HG02763 (cell line): ENCODE measurements around the gene COQ3.
"Not testable (repeated sequence)": the region's sequence is repeated elsewhere in the genome, so short reads cannot be mapped to it uniquely, and the experiment has no call there.

Source experiments
- ATAC-seq: cut with Tn5 transposase; IDR thresholded peaks from one replicate; pipeline ENCODE4 v1.9.1; 2021; ENCODE audit warnings: mild to moderate bottlenecking, moderate library complexity; ENCODE audit not compliant: unreplicated experiment

The COQ3 gene

DNA sequence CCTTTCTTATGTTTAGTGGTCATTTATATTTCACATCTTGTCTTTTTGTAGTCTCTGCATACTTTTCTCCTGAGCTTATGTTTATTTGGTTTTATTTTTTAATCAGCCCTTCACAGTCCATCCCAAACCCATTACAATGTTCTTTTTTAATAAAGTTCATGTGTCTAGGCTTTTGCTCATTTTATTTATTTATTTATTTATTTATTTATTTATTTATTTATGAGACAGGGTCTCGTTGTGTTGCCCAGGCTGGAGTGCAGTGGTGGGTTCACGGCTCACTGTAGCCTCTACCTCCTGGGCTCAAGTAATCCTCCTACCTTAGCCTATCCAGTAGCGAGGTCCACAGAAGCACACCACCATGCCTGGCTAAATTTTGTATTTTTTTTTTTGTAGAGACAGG lies 3.1 kb downstream of the COQ3 start:
- no peak for ATAC-seq

DNA sequence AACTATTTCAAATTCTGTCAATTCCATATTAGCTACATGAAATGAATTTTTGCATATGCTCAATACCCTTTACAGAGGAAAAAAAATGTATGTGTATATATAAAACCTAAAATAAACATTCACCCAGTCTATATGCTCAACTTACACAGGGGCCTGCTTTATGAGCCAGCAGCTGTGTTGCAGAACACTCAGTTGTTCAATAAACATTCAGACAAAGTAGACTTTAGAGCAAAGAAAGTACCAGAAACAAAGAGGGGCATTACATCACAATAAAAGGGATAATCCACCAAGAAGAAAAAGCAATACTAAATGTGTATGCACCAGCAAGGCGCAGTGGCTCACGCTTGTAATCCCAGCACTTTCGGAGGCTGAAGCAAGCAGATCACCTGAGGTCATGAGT lies 9.5 kb downstream of the COQ3 start:
- no peak for ATAC-seq

DNA sequence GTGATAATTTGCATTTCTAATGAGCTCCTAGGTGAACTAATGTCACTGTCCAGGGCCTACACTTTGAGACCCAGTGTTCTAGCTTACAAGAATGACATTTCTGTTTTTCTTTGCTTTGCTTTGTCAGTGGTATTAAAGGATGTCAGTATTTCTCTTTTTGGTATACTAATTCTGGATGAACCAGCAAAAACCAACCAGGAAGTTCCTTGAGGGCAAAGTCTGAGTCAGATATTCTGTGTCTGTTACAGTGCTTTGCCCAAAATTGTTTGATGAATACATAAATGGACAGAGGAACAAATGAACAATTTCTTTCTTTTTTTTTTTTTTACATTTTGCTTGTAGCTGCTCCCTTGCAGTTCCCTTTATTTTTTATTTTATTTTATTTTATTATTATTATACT lies 15.4 kb downstream of the COQ3 start:
- ATAC-seq, result no peak

DNA sequence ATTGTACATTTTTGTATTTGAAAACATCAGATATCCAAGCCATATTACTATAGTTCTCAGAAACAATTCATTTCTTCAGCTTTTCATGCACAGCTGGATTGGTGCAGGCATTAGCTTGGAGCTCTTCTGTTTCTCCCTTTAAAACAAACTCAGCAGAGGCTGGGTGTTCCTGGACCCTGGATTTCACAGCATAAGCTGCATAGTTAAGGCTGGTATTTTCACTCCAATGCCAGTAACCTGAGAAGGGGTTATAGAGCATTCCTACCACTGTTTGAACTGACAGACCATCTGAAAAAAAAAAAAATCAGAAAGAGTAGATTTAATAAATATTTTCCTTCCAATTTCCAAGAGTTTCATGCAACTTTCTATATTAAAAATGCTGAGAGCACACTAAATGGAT lies 24.5 kb downstream of the COQ3 start:
- no peak for ATAC-seq

DNA sequence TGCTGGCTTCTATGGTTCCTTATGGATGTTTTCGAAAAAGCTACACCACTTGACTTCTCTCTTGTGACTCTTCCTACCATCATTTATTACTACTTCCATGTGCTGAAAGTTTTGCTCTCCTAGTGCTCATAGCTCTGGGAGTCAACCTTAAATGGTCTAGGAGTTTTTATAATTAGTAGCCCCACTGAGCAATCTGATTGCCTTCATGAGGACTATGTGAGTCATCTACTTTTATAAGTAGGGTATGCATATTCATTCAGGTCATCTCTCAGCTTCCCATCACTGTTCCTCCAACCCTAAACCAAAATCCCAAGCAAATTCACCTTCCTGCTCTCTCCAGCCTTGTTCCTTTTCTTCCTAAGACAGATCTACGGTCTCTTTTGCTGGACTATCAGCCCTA lies 27.1 kb downstream of the COQ3 start:
- no peak for ATAC-seq

DNA sequence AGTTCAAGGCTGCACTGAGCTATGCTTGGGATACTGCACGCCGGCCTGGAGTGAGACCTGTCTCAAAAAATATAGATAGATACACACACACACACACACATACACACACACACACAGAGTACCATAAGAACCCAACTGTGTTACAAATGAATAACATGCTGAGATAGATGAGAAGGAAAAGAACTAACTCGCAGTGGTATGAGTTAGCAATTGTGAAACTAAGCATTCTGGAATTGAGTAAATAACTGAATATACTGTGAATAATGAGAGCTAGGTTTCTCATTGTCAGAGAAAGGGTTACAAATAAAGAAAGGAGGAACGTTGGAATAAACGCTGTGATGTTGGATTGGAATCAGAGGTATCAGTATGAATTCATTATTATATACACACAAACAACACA lies 30.0 kb downstream of the COQ3 start:
- peak; percentile 75 for ATAC-seq

DNA sequence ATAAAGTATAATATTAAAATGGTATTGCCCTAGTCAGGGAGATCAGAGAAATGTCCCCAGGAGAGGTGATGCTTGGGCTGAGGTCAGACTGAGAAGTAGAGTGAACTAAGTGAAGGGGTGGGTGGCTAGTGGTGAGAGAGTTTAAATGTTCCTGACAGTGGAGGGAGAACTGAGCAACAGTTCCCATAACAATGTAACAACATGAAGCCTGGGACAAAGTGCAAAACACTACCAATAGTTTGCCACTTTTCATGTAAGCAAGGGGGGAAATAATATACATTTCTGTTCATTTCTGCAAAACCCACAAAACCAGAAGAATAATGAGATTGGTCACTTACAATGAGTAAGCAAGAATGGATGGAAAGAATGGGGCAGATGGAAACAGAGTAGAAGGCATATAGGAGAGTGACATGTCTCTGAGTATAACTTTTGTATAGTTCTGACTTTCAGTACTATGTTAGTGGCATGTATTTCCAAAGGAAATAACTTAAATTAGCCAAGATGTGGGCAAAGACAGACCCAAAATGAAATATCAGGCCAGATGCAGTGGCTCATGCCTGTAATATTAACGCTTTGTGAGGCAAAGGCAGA lies 31.2 kb downstream of the COQ3 start:
- ATAC-seq, result no peak

DNA sequence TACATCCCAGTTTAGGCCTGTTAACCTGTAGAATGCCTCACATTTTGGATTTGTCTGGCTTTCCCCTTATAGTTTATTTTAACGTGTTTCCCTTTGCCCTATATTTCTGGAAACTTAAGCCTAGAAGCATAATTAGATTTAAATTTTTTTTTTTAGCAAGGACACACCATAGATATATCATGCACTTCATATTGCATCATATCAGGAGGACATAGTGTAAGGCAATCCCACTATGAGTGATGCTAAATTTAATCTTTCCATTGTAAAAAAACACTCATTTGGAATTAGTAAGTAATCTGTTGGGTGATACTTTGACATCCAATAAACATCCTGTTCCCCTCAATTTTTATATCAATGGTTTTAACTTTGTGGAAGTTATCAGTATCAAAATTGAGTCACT lies 34.2 kb downstream of the COQ3 start:
- no peak for ATAC-seq

DNA sequence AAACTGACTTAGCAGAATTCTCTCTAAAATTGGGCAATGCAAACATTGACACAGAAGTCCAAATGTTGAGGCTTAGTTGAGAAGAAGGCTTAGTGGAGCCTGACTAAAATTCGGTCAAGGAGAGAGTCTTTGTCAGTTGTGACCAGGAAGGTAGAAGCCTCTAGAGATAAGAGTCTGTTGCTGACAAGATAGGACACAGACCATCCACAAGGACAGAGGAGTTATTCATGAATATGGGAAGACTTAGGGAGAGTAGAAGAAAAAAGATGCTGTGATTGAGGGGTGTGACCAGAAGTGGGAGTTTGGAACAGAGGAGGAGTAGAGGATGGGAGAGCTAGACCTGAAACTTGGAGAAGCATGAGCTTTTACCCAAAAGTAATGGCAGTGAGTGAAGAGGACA lies 37.4 kb downstream of the COQ3 start:
- no peak for ATAC-seq

DNA sequence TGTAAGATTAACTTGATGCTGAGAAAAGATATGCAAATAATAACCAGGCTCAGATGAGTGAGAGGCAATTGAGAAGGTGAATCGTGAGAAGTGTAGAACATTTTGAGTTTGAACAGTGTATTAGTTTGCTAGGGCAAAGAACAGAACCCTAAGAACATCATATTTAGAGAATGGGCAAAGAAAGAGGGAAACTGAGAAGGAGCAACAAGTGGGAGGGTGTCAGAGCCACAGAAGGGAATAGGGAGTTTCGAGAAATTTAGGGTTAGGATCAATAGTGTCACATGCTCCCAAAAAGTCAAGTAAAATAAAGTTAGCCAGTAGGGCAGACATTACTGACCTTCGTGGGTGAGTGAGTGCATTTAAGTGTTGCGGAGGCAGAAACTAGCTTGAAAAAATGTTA lies 39.0 kb downstream of the COQ3 start:
- ATAC-seq, result no peak

DNA sequence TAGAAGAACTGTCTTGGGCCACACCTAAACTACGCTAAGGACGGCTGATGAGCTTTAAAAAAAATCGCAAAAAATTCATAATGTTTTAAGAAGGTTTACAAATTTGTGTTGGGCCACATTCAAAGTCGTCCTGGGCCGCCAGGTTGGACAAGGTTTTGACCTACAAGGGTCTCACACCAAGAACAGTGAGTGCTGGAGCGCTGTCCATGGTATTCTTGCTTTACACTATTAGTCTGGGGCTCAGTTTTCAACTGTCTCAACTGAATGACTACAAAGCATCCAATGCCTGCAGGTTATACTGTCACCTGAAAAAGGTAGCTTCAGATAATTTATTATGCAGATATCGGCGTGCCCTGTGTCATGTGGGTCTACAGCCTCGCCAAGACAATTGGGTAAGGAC lies 40.9 kb downstream of the COQ3 start:
- no peak for ATAC-seq

DNA sequence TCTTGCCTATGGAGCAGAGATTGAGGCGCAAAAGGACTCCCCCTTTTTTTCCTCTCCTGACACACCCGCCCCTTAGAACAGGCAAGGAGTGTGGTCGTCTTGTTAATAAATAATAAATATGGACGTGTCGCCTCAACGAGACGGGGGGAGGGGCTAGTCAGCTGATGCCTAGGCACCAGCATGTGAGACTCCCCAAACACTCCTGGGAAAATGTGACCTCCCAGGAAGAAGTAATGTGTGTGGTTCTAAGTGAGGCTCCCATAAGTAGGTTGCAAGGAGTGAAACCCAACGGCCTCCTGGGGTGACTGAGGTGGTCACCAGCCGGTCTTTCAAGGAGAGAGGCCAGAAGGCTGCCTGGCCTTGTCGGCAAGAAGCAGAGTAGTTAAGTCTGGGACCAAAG lies 43.4 kb downstream of the COQ3 start:
- ATAC-seq, result no peak

DNA sequence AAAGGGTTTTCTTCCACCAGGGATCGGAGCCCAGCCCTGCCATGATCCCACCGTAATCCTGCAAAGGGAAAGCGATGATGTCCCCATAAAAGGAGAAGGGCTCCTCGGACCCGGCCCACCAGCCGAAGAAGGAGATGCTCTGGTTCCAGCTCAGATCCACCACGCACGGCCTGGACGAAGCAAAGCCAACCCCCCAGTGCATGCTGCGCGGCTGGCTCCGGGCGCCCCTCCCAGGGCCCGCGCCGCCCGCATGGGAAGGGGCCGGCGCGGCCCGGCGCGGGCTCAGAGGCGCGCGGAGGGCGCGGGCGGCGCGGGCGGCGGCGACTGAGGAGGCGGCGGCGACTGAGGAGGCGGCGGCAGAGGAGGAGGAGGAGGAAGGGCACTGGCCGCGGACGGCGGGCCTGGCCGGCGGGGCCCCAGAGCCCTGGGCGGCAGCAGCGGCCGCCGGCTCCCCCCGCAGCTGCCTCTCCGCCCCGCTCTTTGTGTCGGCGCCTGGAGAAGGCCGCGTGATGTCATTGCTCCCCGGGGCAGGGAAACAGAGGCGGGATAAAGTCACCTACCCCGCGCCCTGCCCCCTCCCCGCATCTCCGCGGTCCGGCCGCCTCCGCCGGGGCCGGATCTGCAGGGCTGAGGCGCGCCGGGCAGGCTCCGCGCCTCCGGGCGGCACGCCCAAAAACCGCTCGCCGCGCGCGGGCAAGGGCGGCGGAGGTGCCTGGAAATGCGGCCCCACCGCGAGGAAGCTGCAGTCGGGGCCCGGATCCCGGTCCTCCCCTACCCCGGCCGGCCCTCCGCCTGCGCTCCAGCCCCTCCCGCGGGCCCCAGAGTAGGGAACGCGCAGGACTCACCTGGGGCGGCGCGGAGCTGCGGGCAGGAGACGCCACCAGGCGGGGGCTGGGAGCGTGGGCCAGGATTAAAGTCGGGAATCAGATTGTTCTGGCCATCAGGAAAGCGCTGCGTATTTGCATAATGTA lies 44.5 kb downstream of the COQ3 start, which contains the start of gene FAXC:
Gene FAXC, minus strand, starts transcription at position 504 of the 971 bp plus-strand sequence. Its CDS starts 302 bp downstream, at position 202.
- no peak for ATAC-seq

DNA sequence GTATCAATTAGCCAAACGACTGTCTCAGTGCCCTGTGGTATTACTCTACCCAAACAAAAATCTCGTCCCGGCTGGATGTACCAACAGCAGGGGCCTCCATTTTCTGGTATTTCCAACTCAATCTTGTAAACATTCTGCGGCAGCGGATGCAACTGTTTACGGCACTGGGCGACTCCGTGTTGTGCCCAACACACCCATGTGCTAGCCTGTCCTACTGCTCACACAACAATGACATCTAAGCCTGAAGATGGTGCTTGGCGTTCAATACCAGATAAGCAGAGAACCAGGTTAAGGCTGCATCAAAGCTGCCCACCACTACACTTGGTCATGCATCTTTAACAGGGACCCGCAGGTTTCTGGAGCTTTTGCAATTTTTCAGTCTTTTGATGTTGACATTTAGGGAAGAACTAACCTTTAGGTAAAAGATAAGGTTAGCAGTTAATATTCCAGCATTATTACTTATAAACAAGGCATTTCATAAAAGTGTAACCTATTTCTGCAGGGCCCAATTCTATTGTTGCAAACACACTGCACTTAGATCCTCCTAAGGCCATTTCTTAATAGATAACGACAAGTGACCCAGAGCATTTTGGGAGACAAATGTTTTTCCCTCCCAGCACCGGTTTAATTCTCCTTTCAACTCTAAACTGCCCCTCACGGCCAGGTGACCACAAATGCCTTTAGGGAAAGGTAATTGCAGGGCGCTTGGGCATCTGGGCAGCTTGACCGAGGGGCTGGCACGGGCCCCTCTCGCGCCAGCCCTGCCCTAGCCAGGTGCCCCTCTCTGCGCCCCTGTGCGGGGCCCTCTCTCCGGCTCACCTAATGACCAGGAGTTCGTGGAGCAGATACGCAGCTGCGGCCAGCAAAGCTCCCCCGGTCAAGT lies 45.5 kb downstream of the COQ3 start:
- no peak for ATAC-seq

DNA sequence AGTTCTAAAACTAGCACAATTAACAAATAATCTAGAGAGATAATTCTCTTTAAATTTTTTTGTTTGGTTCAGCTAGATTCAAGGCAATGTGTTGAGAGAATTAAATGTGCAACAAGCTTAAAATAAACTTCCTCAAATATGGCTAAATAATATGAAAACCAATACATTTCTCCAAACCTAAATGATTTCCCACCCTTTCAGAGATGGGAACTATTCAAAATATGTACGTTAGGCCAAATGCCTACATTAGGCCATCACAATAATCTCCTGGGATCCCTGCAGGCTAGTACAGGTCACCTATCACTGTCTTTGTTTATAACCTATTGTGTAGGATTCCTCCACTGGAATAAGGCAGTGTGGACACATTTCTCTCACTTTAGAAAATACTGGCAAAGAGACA lies 46.2 kb downstream of the COQ3 start:
- no peak for ATAC-seq

DNA sequence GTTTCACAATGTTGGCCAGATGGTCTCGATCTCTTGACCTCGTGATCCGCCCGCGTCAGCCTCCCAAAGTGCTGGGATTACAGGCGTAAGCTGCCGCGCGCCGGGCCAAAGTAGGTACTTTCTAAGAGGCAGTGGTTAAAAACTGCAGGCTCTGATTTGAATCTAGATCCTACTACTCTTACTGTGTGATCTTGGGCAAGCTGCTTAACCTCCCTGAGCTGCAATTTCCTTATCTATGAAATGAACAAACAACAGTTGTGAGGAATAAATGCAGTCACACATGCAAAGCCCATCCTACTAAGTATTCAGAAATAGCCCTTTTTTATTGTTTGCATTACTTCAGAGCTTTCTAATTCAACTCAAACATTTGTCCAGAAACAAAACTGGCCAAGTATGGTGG lies 47.4 kb downstream of the COQ3 start:
- no peak for ATAC-seq

DNA sequence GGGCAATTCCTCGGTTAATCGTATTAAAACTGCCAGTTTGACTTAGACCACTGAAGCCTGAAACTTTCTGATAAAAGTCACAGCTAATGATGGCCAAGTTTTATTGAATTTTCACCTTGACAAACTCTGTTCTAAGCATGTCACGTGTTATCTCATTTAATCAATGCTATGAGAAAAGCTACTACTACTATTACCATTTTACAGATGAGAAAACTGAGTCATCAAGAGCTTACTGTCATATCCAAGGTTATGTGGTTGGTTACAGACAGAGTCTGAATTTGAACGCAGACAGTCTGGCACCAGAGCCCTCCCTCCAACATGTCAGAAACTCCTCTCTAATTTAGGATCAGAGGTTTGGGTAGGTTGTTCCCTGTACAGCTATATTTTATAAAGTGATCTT lies 48.8 kb downstream of the COQ3 start:
- no peak for ATAC-seq

DNA sequence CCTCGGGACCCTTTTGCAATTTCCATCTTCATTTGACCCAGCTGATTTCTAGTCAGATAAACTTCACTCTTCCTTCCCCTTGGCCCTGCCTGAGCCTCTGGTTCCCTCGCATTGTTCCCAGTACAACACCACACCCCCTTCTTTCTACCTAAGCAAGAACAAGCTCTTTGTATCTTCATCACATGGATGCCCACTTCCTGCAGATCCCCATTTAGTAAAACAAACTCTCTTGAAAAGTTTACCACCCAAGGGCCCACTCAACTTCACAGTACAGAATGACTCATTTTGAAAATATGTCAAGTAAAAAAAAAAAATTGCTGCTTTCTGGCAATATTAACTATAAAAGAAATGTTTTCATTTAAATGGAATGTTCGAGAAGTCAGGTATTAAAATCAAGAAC lies 49.7 kb downstream of the COQ3 start:
- no peak for ATAC-seq

DNA sequence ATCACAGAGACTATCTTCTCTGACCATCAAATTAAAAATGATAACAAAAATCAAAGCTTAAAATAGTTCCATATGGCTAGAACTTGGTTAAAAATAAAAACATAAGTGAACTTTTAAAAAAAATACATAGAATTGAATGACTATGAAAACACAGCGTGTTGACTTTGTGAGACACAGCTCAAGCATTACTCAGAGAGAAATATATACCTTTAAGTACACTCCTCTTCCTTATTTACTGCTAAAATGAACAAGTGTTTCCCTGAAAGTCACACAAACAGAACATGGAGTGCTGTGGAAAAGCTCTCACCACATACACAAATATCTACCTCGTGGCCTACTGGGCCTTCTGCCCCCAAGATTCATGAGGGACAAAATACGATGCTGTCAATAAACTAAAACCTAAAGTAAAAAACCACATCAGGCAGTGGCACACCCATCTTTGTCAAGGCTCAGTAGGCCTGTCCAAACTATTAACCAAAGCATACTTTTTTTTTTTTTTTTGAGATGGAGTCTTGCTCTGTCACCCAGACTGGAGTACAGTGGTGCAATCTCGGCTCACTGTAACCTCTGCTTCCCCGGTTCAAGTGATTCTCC lies 52.0 kb downstream of the COQ3 start:
- ATAC-seq, result no peak

DNA sequence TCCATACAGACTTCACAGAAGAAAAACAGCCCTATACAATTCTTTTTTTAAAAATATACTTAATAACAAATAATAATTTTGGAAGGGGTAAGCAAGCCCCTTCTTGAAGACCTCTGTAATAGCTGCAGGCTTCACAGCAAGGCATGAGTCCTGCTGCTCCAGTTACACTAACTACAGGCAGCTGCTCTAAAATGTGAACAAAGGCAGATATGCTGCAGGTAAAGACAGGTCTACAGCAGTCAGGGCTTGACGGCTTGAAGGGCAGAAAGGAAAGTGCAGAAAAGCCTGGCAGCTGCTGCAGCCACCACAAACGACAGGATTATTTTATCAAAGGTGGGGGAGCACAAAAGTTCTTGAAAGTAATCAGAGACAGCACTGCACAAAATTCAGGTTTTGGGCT lies 55.8 kb downstream of the COQ3 start:
- ATAC-seq, result no peak

DNA sequence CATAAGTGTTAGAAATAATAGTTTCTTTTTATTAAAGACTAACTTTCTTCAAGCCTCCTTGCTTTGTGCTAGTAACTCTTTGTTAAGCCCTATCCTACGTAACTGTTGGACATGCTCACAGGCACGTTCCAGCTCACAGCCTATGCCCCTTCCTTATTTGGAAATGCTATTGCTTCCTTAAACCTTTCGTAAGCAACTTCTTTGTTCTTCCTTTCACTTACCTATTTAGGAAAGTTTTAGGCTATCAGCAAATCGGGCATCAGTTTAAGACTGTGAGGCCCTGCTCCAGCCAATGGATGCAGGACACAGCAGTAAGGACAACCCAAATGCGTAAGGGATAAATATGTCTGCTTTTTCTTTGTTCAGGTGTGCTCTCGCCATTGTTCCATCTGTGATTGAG lies 58.7 kb downstream of the COQ3 start:
- ATAC-seq, result not testable (repeated sequence)
